Measurements from ENCODE around the gene SPRED1. TPM values are rescaled to one million over a fixed set of nuclear protein-coding genes. Genes with fewer than 3 reads are reported as not detected.

The SPRED1 gene
- 10 to 100 TPM; 22.0 to 74.8 (median 35.9) TPM for total RNA-seq

GRCh38 chr15:38252481-38253350 lies at the start of gene SPRED1:
Gene SPRED1 (plus strand): TSS chr15:38252836. CDS start chr15:38253186, 350 bp downstream.
- TF ChIP-seq CTCF (IDR thresholded peaks at IDR 0.05), result no peak
- peak; percentile 59 for ATAC-seq (ENCODE audit: low FRiP score)
- no peak for DNase-seq (ENCODE audit: low spot score)

- TF ChIP-seq CTCF (IDR thresholded peaks at IDR 0.05), result no peak
- DNase-seq (ENCODE audit: low spot score) (no peak), ATAC-seq (ENCODE audit: low FRiP score) (no peak)
Measured at GRCh38 chr15:38205526-38206272, 46.9 kb upstream of the SPRED1 start.

GRCh38 chr15:38207621-38208020 lies 45.0 kb upstream of the SPRED1 start:
- TF ChIP-seq CTCF (IDR thresholded peaks at IDR 0.05), result no peak
- DNase-seq (ENCODE audit: low spot score), result no peak
- no peak for ATAC-seq (ENCODE audit: low FRiP score)

GRCh38 chr15:38208206-38208605 lies 44.4 kb upstream of the SPRED1 start:
- DNase-seq (ENCODE audit: low spot score) (no peak), ATAC-seq (ENCODE audit: low FRiP score) (no peak)
- no peak for TF ChIP-seq CTCF (IDR thresholded peaks at IDR 0.05)

- no peak for ATAC-seq (ENCODE audit: low FRiP score)
- TF ChIP-seq CTCF (IDR thresholded peaks at IDR 0.05), result no peak
Measured at GRCh38 chr15:38208779-38209178, 43.9 kb upstream of the SPRED1 start.

GRCh38 chr15:38211249-38211648 lies 41.4 kb upstream of the SPRED1 start:
- no peak for DNase-seq (ENCODE audit: low spot score)
- no peak for TF ChIP-seq CTCF (IDR thresholded peaks at IDR 0.05)
- ATAC-seq (ENCODE audit: low FRiP score), result no peak

More at GRCh38 chr15:38208779-38209178, 43.9 kb upstream of the SPRED1 start:
- DNase-seq (ENCODE audit: low spot score), result no peak
